ENCODE data around the gene GNS.

GNS gene

DNA sequence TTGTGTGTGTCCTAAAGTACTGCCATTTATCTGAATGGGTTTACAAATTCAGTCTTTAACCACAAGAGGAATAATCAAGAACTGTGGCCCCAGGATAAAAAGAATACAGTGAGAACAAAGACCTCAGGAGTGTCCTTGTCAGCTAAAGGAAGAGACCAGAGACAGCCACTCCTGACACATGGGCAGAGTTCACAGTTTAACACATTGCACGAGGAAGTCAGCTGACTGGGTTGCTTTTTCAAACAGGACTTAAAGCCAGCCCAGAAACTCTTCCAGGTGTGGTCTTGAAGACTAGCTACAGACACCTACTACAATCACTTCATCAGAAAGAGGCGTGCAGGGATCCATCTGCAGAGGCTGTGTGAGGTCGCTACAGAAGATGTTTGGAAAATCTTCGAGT is 42.8 kb downstream of the GNS start:
- POLR2A ChIA-PET = no interaction called here
- Histone ChIP-seq H3K27me3 (replicated peaks in 2 of 5; ENCODE audit: control insufficient read depth in 4 of 5, insufficient read depth in 5 of 5, low read length in 4 of 5) (no peaks in the 10 kb centered on the region), H3K9me3 (ENCODE audit: control extremely low read depth in 1 of 5, control insufficient read depth in 4 of 5, insufficient read depth in 2 of 5, low read depth in 1 of 5, low read length in 4 of 5) (no peaks in the 10 kb centered on the region), H3K36me3 (ENCODE audit: control insufficient read depth in 4 of 4, insufficient read depth in 4 of 4, low read length in 3 of 4) (peaks cover 16 to 56% (median 34%) of the 10 kb centered on the region in 4 experiments), H3K27ac (ENCODE audit: insufficient read depth in 1 of 2, low read depth in 1 of 2, low read length in 2 of 2, poor library complexity in 1 of 2, severe bottlenecking in 2 of 2) (no peak overlapping the region), H3K4me1 (ENCODE audit: control extremely low read depth in 1 of 4, control insufficient read depth in 4 of 4, insufficient read depth in 4 of 4, low read length in 3 of 4) (peaks cover 0 to 3% (median 0%) of the 10 kb centered on the region in 4 experiments), H3K4me3 (ENCODE audit: control insufficient read depth in 1 of 7, extremely low read depth in 1 of 7, insufficient read depth in 4 of 7, low read depth in 2 of 7, low read length in 6 of 7) (no peak overlapping the region)
- DNase-seq = no peak
- 93% methylated on average over 4 of the region's 4 CpGs for WGBS (ENCODE audit: insufficient coverage)
- CTCF ChIA-PET = interaction anchor here (1.2 to 1.8 kb wide), 2 partner anchors 10 to 11 kb away, joined by 4 to 6 read pairs; no protein-coding TSS in a partner anchor

DNA sequence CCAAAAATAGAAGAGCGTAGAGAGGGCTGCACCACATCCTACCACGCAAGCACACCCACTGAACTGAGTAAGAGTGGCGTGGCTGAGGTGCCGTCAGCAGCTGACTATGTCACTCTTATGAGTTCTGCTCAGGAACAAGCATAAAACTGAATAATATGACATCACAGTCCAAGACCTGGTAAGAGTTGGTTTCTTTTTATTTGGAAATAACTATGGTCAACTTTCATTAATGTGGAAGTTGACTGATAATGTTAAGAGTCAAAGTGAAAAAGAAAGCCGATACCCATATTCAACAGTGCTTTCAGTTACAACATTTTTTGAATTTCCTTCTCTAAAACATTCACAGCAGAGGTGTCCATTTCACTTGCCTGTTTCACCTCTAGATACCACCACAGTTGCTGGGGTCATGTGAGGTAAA is 44.6 kb downstream of the GNS start:
- CTCF ChIA-PET = interaction anchor here (0.6 to 1.8 kb wide), 4 partner anchors 12 to 1766 kb away, joined by 3 to 6 read pairs (median 3); no protein-coding TSS in a partner anchor
- Histone ChIP-seq H3K27ac (ENCODE audit: insufficient read depth in 1 of 2, low read depth in 1 of 2, low read length in 2 of 2, poor library complexity in 1 of 2, severe bottlenecking in 2 of 2) (no peak overlapping the region), H3K4me3 (ENCODE audit: control insufficient read depth in 1 of 7, extremely low read depth in 1 of 7, insufficient read depth in 4 of 7, low read depth in 2 of 7, low read length in 6 of 7) (no peak overlapping the region), H3K36me3 (ENCODE audit: control insufficient read depth in 4 of 4, insufficient read depth in 4 of 4, low read length in 3 of 4) (peaks cover 9 to 39% (median 23%) of the 10 kb centered on the region in 4 experiments), H3K4me1 (ENCODE audit: control extremely low read depth in 1 of 4, control insufficient read depth in 4 of 4, insufficient read depth in 4 of 4, low read length in 3 of 4) (peaks cover 0 to 3% (median 0%) of the 10 kb centered on the region in 4 experiments), H3K27me3 (replicated peaks in 2 of 5; ENCODE audit: control insufficient read depth in 4 of 5, insufficient read depth in 5 of 5, low read length in 4 of 5) (no peaks in the 10 kb centered on the region), H3K9me3 (ENCODE audit: control extremely low read depth in 1 of 5, control insufficient read depth in 4 of 5, insufficient read depth in 2 of 5, low read depth in 1 of 5, low read length in 4 of 5) (no peaks in the 10 kb centered on the region)
- DNase-seq = no peak
- WGBS (ENCODE audit: insufficient coverage) = 100% methylated on average over 3 of the region's 5 CpGs
- POLR2A ChIA-PET = no interaction called here

DNA sequence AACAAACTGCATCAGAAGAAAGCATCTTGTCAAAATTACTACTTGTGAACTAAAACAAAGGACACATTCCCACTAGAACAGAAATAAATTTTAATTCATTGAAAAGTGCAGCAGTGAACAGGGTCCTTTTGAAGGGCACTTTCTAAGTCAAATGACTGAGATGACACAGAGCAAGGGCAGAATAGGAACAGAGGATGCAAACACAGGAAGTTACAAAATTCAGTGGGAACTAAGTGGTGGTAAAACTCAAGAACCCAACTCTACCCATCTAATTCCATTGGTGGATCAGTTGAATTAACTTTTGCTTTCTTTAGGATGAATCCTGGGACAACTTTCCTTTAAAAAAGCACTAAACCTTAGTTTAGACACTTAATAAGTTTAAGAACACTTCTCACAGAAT is 45.8 kb downstream of the GNS start:
- no peak for DNase-seq
- Histone ChIP-seq H3K36me3 (ENCODE audit: control insufficient read depth in 4 of 4, insufficient read depth in 4 of 4, low read length in 3 of 4) (peaks cover 9 to 35% (median 21%) of the 10 kb centered on the region in 4 experiments), H3K27ac (ENCODE audit: insufficient read depth in 1 of 2, low read depth in 1 of 2, low read length in 2 of 2, poor library complexity in 1 of 2, severe bottlenecking in 2 of 2) (no peak overlapping the region), H3K27me3 (replicated peaks in 2 of 5; ENCODE audit: control insufficient read depth in 4 of 5, insufficient read depth in 5 of 5, low read length in 4 of 5) (no peaks in the 10 kb centered on the region), H3K4me3 (ENCODE audit: control insufficient read depth in 1 of 7, extremely low read depth in 1 of 7, insufficient read depth in 4 of 7, low read depth in 2 of 7, low read length in 6 of 7) (no peak overlapping the region), H3K4me1 (ENCODE audit: control extremely low read depth in 1 of 4, control insufficient read depth in 4 of 4, insufficient read depth in 4 of 4, low read length in 3 of 4) (peaks cover 0 to 3% (median 0%) of the 10 kb centered on the region in 4 experiments), H3K9me3 (ENCODE audit: control extremely low read depth in 1 of 5, control insufficient read depth in 4 of 5, insufficient read depth in 2 of 5, low read depth in 1 of 5, low read length in 4 of 5) (no peaks in the 10 kb centered on the region)
- POLR2A ChIA-PET = no interaction called here
- CTCF ChIA-PET = interaction anchor here (1.2 kb wide), 1 partner anchor 17 kb away, joined by 3 read pairs; no protein-coding TSS in a partner anchor

DNA sequence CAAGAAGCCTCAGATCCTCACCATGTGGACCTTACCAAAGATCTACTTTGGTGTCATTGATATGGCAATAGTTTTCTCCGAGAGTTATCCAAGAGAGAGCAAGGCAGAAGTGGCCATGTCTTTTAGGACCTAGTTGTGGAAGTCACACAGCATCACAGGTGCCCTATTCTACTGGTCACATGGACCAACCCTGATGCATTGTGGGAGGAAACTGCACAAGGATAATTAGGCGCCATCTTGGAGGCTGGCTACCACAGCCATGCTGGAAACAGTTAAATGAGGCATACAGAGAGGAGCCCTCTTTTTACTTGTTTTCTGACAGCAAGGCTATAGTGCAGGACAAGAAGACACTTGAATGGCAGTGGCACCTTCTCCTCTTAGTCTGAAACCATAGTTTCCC is 49.8 kb downstream of the GNS start:
- WGBS (ENCODE audit: insufficient coverage) = 100% methylated on average over 2 of the region's 2 CpGs
- Histone ChIP-seq H3K4me1 (ENCODE audit: control extremely low read depth in 1 of 4, control insufficient read depth in 4 of 4, insufficient read depth in 4 of 4, low read length in 3 of 4) (no peaks in the 10 kb centered on the region), H3K4me3 (ENCODE audit: control insufficient read depth in 1 of 7, extremely low read depth in 1 of 7, insufficient read depth in 4 of 7, low read depth in 2 of 7, low read length in 6 of 7) (no peak overlapping the region), H3K27ac (ENCODE audit: insufficient read depth in 1 of 2, low read depth in 1 of 2, low read length in 2 of 2, poor library complexity in 1 of 2, severe bottlenecking in 2 of 2) (no peak overlapping the region), H3K27me3 (replicated peaks in 2 of 5; ENCODE audit: control insufficient read depth in 4 of 5, insufficient read depth in 5 of 5, low read length in 4 of 5) (no peaks in the 10 kb centered on the region), H3K9me3 (ENCODE audit: control extremely low read depth in 1 of 5, control insufficient read depth in 4 of 5, insufficient read depth in 2 of 5, low read depth in 1 of 5, low read length in 4 of 5) (no peaks in the 10 kb centered on the region), H3K36me3 (ENCODE audit: control insufficient read depth in 4 of 4, insufficient read depth in 4 of 4, low read length in 3 of 4) (peaks cover 2 to 5% (median 3%) of the 10 kb centered on the region in 4 experiments)
- no peak for DNase-seq
- POLR2A ChIA-PET = no interaction called here
- CTCF ChIA-PET = interaction anchor here (1.2 kb wide), 1 partner anchor 9 kb away, joined by 4 read pairs; no protein-coding TSS in a partner anchor

DNA sequence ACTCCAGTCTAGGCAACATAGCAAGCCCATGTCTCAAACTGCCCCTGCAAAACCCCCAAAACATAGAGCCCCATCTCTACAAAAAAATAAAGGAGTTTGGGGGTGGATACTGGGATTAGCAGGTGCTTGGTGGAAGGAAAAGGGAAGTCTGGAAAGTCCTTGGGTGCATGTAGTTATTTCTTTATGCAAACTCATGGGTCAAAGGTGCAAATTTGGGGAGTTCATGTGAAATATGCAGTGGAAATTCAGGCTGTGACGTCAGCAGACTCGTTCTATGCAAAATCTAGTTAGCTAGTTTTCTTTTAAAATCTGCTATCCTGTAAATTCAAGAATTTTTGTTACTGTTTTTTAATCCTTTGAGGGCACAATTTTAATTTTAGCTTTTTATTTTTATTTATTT is 51.3 kb downstream of the GNS start:
- Histone ChIP-seq H3K4me1 (ENCODE audit: control extremely low read depth in 1 of 4, control insufficient read depth in 4 of 4, insufficient read depth in 4 of 4, low read length in 3 of 4) (no peaks in the 10 kb centered on the region), H3K27me3 (replicated peaks in 2 of 5; ENCODE audit: control insufficient read depth in 4 of 5, insufficient read depth in 5 of 5, low read length in 4 of 5) (no peaks in the 10 kb centered on the region), H3K27ac (ENCODE audit: insufficient read depth in 1 of 2, low read depth in 1 of 2, low read length in 2 of 2, poor library complexity in 1 of 2, severe bottlenecking in 2 of 2) (no peak overlapping the region), H3K36me3 (ENCODE audit: control insufficient read depth in 4 of 4, insufficient read depth in 4 of 4, low read length in 3 of 4) (peaks cover 0 to 2% (median under 1%) of the 10 kb centered on the region in 4 experiments), H3K9me3 (ENCODE audit: control extremely low read depth in 1 of 5, control insufficient read depth in 4 of 5, insufficient read depth in 2 of 5, low read depth in 1 of 5, low read length in 4 of 5) (no peaks in the 10 kb centered on the region), H3K4me3 (ENCODE audit: control insufficient read depth in 1 of 7, extremely low read depth in 1 of 7, insufficient read depth in 4 of 7, low read depth in 2 of 7, low read length in 6 of 7) (no peak overlapping the region)
- WGBS (ENCODE audit: insufficient coverage) = no CpG with 5 or more reads among the region's 2 CpGs
- ChIA-PET CTCF (interaction anchor here (1.1 to 3.4 kb wide), 3 partner anchors 12 to 158 kb away, joined by 3 to 30 read pairs (median 11); no protein-coding TSS in a partner anchor), POLR2A (no interaction called here)
- no peak for DNase-seq

DNA sequence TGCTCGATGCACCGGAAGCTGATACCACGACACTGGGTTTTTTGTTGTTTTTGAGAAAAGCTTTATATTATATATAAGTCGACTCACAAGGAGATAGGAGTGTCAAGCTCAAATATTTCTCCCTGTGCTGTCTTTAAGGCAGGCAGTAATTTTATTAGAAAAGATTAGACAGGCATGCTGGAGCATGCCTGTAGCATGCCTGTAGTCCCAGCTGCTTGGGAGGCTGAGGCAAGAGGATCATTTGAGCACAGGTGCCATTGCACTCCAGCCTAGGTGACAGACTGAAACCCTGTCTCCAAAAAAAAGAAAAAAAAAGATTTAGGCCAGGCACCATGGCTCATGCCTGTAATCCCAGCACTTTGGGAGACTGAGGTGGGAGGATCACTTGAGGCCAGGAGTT is 51.8 kb downstream of the GNS start:
- Histone ChIP-seq H3K4me3 (ENCODE audit: control insufficient read depth in 1 of 7, extremely low read depth in 1 of 7, insufficient read depth in 4 of 7, low read depth in 2 of 7, low read length in 6 of 7) (no peak overlapping the region), H3K4me1 (ENCODE audit: control extremely low read depth in 1 of 4, control insufficient read depth in 4 of 4, insufficient read depth in 4 of 4, low read length in 3 of 4) (no peaks in the 10 kb centered on the region), H3K27ac (ENCODE audit: insufficient read depth in 1 of 2, low read depth in 1 of 2, low read length in 2 of 2, poor library complexity in 1 of 2, severe bottlenecking in 2 of 2) (no peak overlapping the region), H3K36me3 (ENCODE audit: control insufficient read depth in 4 of 4, insufficient read depth in 4 of 4, low read length in 3 of 4) (peaks cover 0 to 2% (median under 1%) of the 10 kb centered on the region in 4 experiments), H3K27me3 (replicated peaks in 2 of 5; ENCODE audit: control insufficient read depth in 4 of 5, insufficient read depth in 5 of 5, low read length in 4 of 5) (no peaks in the 10 kb centered on the region), H3K9me3 (ENCODE audit: control extremely low read depth in 1 of 5, control insufficient read depth in 4 of 5, insufficient read depth in 2 of 5, low read depth in 1 of 5, low read length in 4 of 5) (no peaks in the 10 kb centered on the region)
- no peak for DNase-seq
- ChIA-PET CTCF (interaction anchor here (1.1 to 3.4 kb wide), 3 partner anchors 11 to 158 kb away, joined by 3 to 30 read pairs (median 11); no protein-coding TSS in a partner anchor), POLR2A (no interaction called here)
- WGBS (ENCODE audit: insufficient coverage) = 100% methylated on average over 1 of the region's 4 CpGs

DNA sequence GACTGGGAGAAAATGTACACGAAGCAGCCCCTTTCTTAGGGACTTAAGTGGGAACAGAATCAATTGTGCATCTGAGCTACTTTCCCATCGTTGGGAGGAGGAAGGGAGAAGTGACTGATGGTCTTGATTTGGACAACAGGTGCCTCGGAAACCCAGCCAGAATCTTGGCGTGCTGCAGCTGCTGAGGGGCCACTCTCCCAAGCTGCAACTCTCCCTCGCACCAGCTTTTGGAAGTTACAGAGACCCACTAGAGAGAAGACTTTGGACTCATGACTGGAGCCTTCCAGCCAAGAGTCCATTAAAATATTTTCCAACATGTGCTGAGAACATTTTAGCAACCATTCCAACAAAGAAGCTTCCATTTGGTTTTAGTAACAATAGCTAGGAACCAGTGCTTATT is 52.3 kb downstream of the GNS start:
- POLR2A ChIA-PET = no interaction called here
- no peak overlapping the region for H3K27ac ChIP-seq (ENCODE audit: insufficient read depth in 1 of 2, low read depth in 1 of 2, low read length in 2 of 2, poor library complexity in 1 of 2, severe bottlenecking in 2 of 2)
- no peak overlapping the region for H3K4me3 ChIP-seq (ENCODE audit: control insufficient read depth in 1 of 7, extremely low read depth in 1 of 7, insufficient read depth in 4 of 7, low read depth in 2 of 7, low read length in 6 of 7)
- no peaks in the 10 kb centered on the region for H3K27me3 ChIP-seq (replicated peaks in 2 of 5; ENCODE audit: control insufficient read depth in 4 of 5, insufficient read depth in 5 of 5, low read length in 4 of 5)
- peaks cover 0 to 2% (median 0%) of the 10 kb centered on the region in 4 experiments for H3K36me3 ChIP-seq (ENCODE audit: control insufficient read depth in 4 of 4, insufficient read depth in 4 of 4, low read length in 3 of 4)
- CTCF ChIA-PET = interaction anchor here (1.9 to 3.4 kb wide), 2 partner anchors 11 to 157 kb away, joined by 11 to 30 read pairs; no protein-coding TSS in a partner anchor
- no peak for DNase-seq
- no peaks in the 10 kb centered on the region for H3K4me1 ChIP-seq (ENCODE audit: control extremely low read depth in 1 of 4, control insufficient read depth in 4 of 4, insufficient read depth in 4 of 4, low read length in 3 of 4)
- no peaks in the 10 kb centered on the region for H3K9me3 ChIP-seq (ENCODE audit: control extremely low read depth in 1 of 5, control insufficient read depth in 4 of 5, insufficient read depth in 2 of 5, low read depth in 1 of 5, low read length in 4 of 5)
- 96% methylated on average over 5 of the region's 5 CpGs for WGBS (ENCODE audit: insufficient coverage)
